Keratinocyte (primary cell): ENCODE data around the gene NCAPG.
A peak's percentile ranks its signal among the peaks of the same experiment; 100 is the strongest.

Source experiments
- EZH2 ChIP-seq: IDR thresholded peaks from one replicate; pipeline ENCODE4 v1.6.1; 2012; ENCODE audit warnings: inconsistent platforms, mild to moderate bottlenecking, low read length, moderate library complexity
- TF ChIP-seq, protein P1 (sequence below), 3 experiments: IDR thresholded peaks in 1 of 3; conservative IDR thresholded peaks in 1 of 3; optimal IDR thresholded peaks in 1 of 3; 2 replicates in 2 of 3; 3 replicates in 1 of 3; pipeline versions ENCODE3 to v1.5.1; 2011; ENCODE audit warnings: low read length in 3 of 3, mild to moderate bottlenecking in 3 of 3, moderate library complexity in 2 of 3, control low read depth in 1 of 3, inconsistent platforms in 1 of 3; ENCODE audit not compliant: insufficient read depth in 2 of 3; ENCODE audit errors: extremely low read depth in 1 of 3

DNA sequence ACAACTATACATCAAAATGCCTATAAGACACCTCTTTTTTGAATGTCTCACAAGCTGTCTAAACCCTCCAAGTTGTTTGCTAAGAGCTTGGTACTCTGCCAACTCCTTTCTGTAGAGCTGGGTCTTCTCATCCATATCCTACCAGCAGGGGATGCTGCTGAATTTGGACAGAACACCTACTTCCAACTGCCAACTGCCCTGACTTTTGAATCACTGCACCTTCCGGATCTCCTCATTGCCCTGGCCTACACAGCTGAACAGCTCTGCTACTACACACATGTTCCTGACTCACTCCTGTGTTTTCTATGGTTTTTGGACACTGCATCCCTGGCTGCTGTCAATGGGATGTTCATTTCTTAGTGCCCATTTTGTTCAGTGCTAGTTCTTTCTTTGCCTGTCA lies 48.1 kb upstream of the NCAPG start:
- TF ChIP-seq, protein P1, sequence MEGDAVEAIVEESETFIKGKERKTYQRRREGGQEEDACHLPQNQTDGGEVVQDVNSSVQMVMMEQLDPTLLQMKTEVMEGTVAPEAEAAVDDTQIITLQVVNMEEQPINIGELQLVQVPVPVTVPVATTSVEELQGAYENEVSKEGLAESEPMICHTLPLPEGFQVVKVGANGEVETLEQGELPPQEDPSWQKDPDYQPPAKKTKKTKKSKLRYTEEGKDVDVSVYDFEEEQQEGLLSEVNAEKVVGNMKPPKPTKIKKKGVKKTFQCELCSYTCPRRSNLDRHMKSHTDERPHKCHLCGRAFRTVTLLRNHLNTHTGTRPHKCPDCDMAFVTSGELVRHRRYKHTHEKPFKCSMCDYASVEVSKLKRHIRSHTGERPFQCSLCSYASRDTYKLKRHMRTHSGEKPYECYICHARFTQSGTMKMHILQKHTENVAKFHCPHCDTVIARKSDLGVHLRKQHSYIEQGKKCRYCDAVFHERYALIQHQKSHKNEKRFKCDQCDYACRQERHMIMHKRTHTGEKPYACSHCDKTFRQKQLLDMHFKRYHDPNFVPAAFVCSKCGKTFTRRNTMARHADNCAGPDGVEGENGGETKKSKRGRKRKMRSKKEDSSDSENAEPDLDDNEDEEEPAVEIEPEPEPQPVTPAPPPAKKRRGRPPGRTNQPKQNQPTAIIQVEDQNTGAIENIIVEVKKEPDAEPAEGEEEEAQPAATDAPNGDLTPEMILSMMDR (optimal IDR thresholded peaks at IDR 0.05 in 1 of 3, IDR thresholded peaks at IDR 0.05 in 1 of 3, conservative IDR thresholded peaks at IDR 0.05 in 1 of 3; ENCODE audit: extremely low read depth in 1 of 3, insufficient read depth in 2 of 3, low read length in 3 of 3): peak; percentile 63 to 77 (median 75)
- no peak for TF ChIP-seq EZH2
